Measurements from ENCODE around the gene IMPG1. TPM values are rescaled to one million over a fixed set of nuclear protein-coding genes. Genes with fewer than 3 reads are reported as not detected.

IMPG1 gene
- total RNA-seq, 1 donor from 2014 or later = not detected

DNA sequence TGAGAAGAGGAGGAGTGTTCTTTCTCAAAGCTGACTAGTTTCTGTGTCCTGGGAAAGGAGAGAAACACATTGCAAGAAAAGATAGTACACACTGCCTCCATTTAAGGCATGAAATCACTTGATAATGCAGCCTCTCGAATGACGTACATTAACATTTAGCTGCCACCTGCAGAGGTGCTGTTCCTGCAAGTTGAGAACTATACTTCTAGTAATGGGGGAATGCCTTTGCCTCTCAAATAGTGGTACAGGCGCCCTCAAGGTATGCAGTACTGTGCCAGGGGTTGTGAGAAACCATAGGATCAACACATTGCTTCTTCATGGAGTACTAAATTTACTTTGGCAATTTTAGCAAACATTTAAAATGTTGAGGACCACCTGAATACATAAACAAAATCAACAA lies 20.1 kb downstream of the IMPG1 start:
- H3K9me3 Mint-ChIP-seq (ENCODE audit: unreplicated experiment) = no peaks in the 10 kb centered on the region
- H3K4me1 Mint-ChIP-seq (ENCODE audit: unreplicated experiment) = no peaks in the 10 kb centered on the region
- TF ChIP-seq, protein P1, sequence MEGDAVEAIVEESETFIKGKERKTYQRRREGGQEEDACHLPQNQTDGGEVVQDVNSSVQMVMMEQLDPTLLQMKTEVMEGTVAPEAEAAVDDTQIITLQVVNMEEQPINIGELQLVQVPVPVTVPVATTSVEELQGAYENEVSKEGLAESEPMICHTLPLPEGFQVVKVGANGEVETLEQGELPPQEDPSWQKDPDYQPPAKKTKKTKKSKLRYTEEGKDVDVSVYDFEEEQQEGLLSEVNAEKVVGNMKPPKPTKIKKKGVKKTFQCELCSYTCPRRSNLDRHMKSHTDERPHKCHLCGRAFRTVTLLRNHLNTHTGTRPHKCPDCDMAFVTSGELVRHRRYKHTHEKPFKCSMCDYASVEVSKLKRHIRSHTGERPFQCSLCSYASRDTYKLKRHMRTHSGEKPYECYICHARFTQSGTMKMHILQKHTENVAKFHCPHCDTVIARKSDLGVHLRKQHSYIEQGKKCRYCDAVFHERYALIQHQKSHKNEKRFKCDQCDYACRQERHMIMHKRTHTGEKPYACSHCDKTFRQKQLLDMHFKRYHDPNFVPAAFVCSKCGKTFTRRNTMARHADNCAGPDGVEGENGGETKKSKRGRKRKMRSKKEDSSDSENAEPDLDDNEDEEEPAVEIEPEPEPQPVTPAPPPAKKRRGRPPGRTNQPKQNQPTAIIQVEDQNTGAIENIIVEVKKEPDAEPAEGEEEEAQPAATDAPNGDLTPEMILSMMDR (IDR thresholded peaks at IDR 0.05; ENCODE audit: unreplicated experiment) = no peak
- no peaks in the 10 kb centered on the region for H3K36me3 Mint-ChIP-seq (ENCODE audit: low read depth, unreplicated experiment)
- no peaks in the 10 kb centered on the region for H3K27me3 Mint-ChIP-seq (ENCODE audit: unreplicated experiment)
- DNase-seq (ENCODE audit: low spot score) = no peak
- no peak overlapping the region for H3K27ac Mint-ChIP-seq (ENCODE audit: unreplicated experiment)
- no peak overlapping the region for H3K4me3 Mint-ChIP-seq (ENCODE audit: unreplicated experiment)

DNA sequence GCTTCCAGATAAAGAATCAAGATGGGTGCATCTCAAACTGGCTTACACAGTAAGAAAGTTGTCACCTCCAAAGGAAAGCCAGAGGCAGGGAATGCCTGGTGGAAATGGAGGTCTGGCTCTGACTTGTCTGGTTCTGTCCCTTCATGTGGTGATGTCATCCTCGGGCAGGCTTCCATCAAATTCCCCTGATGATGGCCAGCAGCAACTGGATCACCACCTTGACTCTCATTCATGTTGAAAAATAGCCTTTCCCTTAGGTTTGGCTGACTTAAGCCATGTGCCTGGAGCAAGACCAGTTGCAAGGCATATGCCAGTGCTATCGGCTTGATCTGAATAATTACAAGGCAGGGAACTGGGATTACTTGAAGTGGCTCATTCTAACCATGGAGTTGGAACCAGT lies 28.8 kb downstream of the IMPG1 start:
- no peak overlapping the region for H3K27ac Mint-ChIP-seq (ENCODE audit: unreplicated experiment)
- no peaks in the 10 kb centered on the region for H3K4me1 Mint-ChIP-seq (ENCODE audit: unreplicated experiment)
- DNase-seq (ENCODE audit: low spot score) = no peak
- TF ChIP-seq, protein P1 (IDR thresholded peaks at IDR 0.05; ENCODE audit: unreplicated experiment) = no peak
- no peak overlapping the region for H3K4me3 Mint-ChIP-seq (ENCODE audit: unreplicated experiment)
- H3K9me3 Mint-ChIP-seq (ENCODE audit: unreplicated experiment) = no peaks in the 10 kb centered on the region
- no peaks in the 10 kb centered on the region for H3K27me3 Mint-ChIP-seq (ENCODE audit: unreplicated experiment)
- no peaks in the 10 kb centered on the region for H3K36me3 Mint-ChIP-seq (ENCODE audit: low read depth, unreplicated experiment)

DNA sequence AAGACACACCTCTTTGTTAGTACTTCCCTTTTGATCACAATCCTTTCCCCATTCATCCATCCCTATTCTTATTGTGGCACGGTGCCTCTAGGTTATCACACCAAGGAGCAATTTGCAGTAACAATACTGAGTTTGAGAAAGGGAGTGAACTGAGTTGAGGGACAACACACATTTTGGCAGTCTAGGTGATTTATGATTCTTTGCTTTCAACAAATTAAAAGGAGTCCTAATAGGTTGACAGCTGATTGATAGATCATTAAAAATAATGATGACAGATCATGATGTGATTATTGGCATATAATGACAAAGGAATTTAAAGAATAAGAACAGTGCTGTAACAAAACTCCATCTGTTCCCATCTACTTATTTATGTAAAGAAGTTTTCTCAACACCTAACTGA lies 36.7 kb downstream of the IMPG1 start:
- TF ChIP-seq, protein P1 (IDR thresholded peaks at IDR 0.05; ENCODE audit: unreplicated experiment) = no peak
- DNase-seq (ENCODE audit: low spot score) = no peak
- Mint-ChIP-seq H3K4me1 (ENCODE audit: unreplicated experiment) (no peaks in the 10 kb centered on the region), H3K9me3 (ENCODE audit: unreplicated experiment) (no peaks in the 10 kb centered on the region), H3K27me3 (ENCODE audit: unreplicated experiment) (no peaks in the 10 kb centered on the region), H3K27ac (ENCODE audit: unreplicated experiment) (no peak overlapping the region), H3K36me3 (ENCODE audit: low read depth, unreplicated experiment) (no peaks in the 10 kb centered on the region), H3K4me3 (ENCODE audit: unreplicated experiment) (no peak overlapping the region)

- H3K36me3 Mint-ChIP-seq (ENCODE audit: low read depth, unreplicated experiment) = peaks cover 9% of the 10 kb centered on the region
- H3K27ac Mint-ChIP-seq (ENCODE audit: unreplicated experiment) = no peak overlapping the region
- no peaks in the 10 kb centered on the region for H3K4me1 Mint-ChIP-seq (ENCODE audit: unreplicated experiment)
- H3K4me3 Mint-ChIP-seq (ENCODE audit: unreplicated experiment) = no peak overlapping the region
- DNase-seq (ENCODE audit: low spot score) = peak; percentile 9
- H3K9me3 Mint-ChIP-seq (ENCODE audit: unreplicated experiment) = peaks cover 17% of the 10 kb centered on the region
- TF ChIP-seq, protein P1 (IDR thresholded peaks at IDR 0.05; ENCODE audit: unreplicated experiment) = no peak
- H3K27me3 Mint-ChIP-seq (ENCODE audit: unreplicated experiment) = no peaks in the 10 kb centered on the region
These were observed 46.4 kb downstream of the IMPG1 start for GRCh38 chr6:76026101-76026500.

- Mint-ChIP-seq H3K9me3 (ENCODE audit: unreplicated experiment) (no peaks in the 10 kb centered on the region), H3K27ac (ENCODE audit: unreplicated experiment) (no peak overlapping the region), H3K4me1 (ENCODE audit: unreplicated experiment) (no peaks in the 10 kb centered on the region), H3K27me3 (ENCODE audit: unreplicated experiment) (peaks cover 2% of the 10 kb centered on the region), H3K36me3 (ENCODE audit: low read depth, unreplicated experiment) (no peaks in the 10 kb centered on the region), H3K4me3 (ENCODE audit: unreplicated experiment) (no peak overlapping the region)
- TF ChIP-seq, protein P1 (IDR thresholded peaks at IDR 0.05; ENCODE audit: unreplicated experiment) = no peak
- no peak for DNase-seq (ENCODE audit: low spot score)
These were observed 57.6 kb downstream of the IMPG1 start for GRCh38 chr6:76014626-76015530.

Data from endothelial cell (in vitro differentiated cells).